Cardiac fibroblast (primary cell): ENCODE data around the gene PIK3R1.

ENCODE experiments used
- DNase-seq, 2 donors: peaks; one replicate each; pipeline versions ENCODE4 v3.0.0 to v3.0.0-alpha.2; 2010; ENCODE audit warnings: low read depth in 2 of 2
- H3K4me3 ChIP-seq, 2 donors: replicated peaks in 1 of 2; 1 replicate in 1 of 2; 2 replicates in 1 of 2; pipeline ENCODE4 v1.5.1; 2011; ENCODE audit warnings: low read depth in 2 of 2, low read length in 2 of 2, mild to moderate bottlenecking in 2 of 2, moderate library complexity in 1 of 2
- TF ChIP-seq, protein P1 (sequence below): IDR thresholded peaks from one replicate; pipeline ENCODE4 v1.5.1; 2011; ENCODE audit warnings: low read depth, mild to moderate bottlenecking, low read length, inconsistent platforms

PIK3R1 gene

GRCh38 chr5:68259700-68260099 lies 44.1 kb downstream of the PIK3R1 start:
- TF ChIP-seq, protein P1, sequence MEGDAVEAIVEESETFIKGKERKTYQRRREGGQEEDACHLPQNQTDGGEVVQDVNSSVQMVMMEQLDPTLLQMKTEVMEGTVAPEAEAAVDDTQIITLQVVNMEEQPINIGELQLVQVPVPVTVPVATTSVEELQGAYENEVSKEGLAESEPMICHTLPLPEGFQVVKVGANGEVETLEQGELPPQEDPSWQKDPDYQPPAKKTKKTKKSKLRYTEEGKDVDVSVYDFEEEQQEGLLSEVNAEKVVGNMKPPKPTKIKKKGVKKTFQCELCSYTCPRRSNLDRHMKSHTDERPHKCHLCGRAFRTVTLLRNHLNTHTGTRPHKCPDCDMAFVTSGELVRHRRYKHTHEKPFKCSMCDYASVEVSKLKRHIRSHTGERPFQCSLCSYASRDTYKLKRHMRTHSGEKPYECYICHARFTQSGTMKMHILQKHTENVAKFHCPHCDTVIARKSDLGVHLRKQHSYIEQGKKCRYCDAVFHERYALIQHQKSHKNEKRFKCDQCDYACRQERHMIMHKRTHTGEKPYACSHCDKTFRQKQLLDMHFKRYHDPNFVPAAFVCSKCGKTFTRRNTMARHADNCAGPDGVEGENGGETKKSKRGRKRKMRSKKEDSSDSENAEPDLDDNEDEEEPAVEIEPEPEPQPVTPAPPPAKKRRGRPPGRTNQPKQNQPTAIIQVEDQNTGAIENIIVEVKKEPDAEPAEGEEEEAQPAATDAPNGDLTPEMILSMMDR = no peak
- DNase-seq = no peak

DNA sequence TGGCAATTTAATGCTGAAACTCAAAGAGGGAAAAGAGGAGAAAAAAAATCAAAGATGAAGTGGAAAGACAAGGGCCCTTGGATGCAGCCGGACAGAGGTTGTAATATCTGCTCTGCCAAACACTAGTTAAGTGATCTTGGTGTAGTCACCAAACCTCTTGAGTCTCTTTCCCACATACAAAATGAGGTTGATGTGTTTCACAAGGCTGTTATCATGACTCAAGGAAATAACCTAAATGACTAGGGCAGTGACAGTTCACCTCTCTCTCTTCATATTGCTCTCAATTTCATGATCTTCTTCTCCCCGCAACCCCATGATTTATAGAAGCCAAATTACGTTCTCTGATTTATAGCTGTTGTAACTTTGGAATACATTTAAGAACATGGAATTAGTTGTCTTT lies 44.9 kb downstream of the PIK3R1 start:
- peak in 1 of 2 donors; percentile 29 for DNase-seq
- TF ChIP-seq, protein P1 = no peak
- no peak overlapping the region for H3K4me3 ChIP-seq

More at GRCh38 chr5:68259700-68260099, 44.1 kb downstream of the PIK3R1 start:
- no peak overlapping the region for H3K4me3 ChIP-seq

GRCh38 chr5:68261169-68261568 lies 45.6 kb downstream of the PIK3R1 start:
- TF ChIP-seq, protein P1 = no peak
- DNase-seq = no peak
- no peak overlapping the region for H3K4me3 ChIP-seq

- peak; percentile 66 to 83 for DNase-seq
- TF ChIP-seq, protein P1 = peak; percentile 31
- no peak overlapping the region for H3K4me3 ChIP-seq
These were observed 46.1 kb downstream of the PIK3R1 start for GRCh38 chr5:68261569-68262065.

- no peak overlapping the region for H3K4me3 ChIP-seq
- DNase-seq = peak; percentile 75 to 90
- TF ChIP-seq, protein P1 = no peak
These were observed 48.7 kb downstream of the PIK3R1 start for GRCh38 chr5:68264024-68264956.

GRCh38 chr5:68265347-68265746 lies 49.8 kb downstream of the PIK3R1 start:
- DNase-seq = no peak
- no peak overlapping the region for H3K4me3 ChIP-seq
- TF ChIP-seq, protein P1 = no peak
